Caco-2 (cell line): ENCODE data around the gene CD244. TPM values are rescaled to one million over a fixed set of nuclear protein-coding genes. Genes with fewer than 3 reads are reported as not detected.

Source experiments
- BruUV-seq: library from RNA; stranded (reverse); fragments of 400-500 nt; replicated peaks from 2 replicates; lab custom pipeline; 2021; lab: Mats Ljungman, UMichigan
- CTCF ChIA-PET: fragments of 300-600 bp; sonication (Branson Sonifier 250); formaldehyde crosslinking; loops from one replicate; lab custom pipeline; 2022; ENCODE audit warnings: antibody characterized with exemption; lab: Charles Lee
- POLR2A ChIA-PET: fragments of 300-600 bp; sonication (Branson Sonifier 250); formaldehyde crosslinking; loops from one replicate; lab custom pipeline; 2022; ENCODE audit warnings: antibody characterized with exemption; lab: Charles Lee
- DNase-seq, 2 experiments: peaks; one replicate each; pipeline versions ENCODE4 v3.0.0 to v3.0.0-alpha.2; 2020 to 2022
- H3K27me3 ChIP-seq: replicated peaks from 2 replicates; pipeline ENCODE4 v1.6.0; 2011; ENCODE audit warnings: low read length; ENCODE audit not compliant: control insufficient read depth, insufficient read depth
- H3K36me3 ChIP-seq: 2 replicates; pipeline ENCODE4 v1.5.1; 2011; ENCODE audit warnings: low read length; ENCODE audit not compliant: control insufficient read depth, insufficient read depth
- H3K4me1 ChIP-seq: fragments of 250-450 bp; sonication (Bioruptor Pico); 2 replicates; pipeline ENCODE4 v1.5.1; 2020; ENCODE audit warnings: mild to moderate bottlenecking
- H3K4me3 ChIP-seq: 2 replicates; pipeline ENCODE4 v1.5.1; 2011; ENCODE audit warnings: low read depth, mild to moderate bottlenecking, control low read depth, low read length
- H3K9me3 ChIP-seq: fragments of 250-450 bp; sonication (Bioruptor Pico); 2 replicates; pipeline ENCODE4 v1.5.1; 2020; ENCODE audit warnings: mild to moderate bottlenecking, moderate library complexity
- H3K27ac Mint-ChIP-seq: one replicate; pipeline ENCODE4 v1.8.0; 2022; ENCODE audit warnings: mixed read lengths; ENCODE audit not compliant: unreplicated experiment
- H3K27me3 Mint-ChIP-seq: one replicate; pipeline ENCODE4 v1.8.0; 2022; ENCODE audit warnings: mixed read lengths; ENCODE audit not compliant: insufficient read depth, unreplicated experiment
- H3K36me3 Mint-ChIP-seq: one replicate; pipeline ENCODE4 v1.8.0; 2022; ENCODE audit warnings: mild to moderate bottlenecking, mixed read lengths; ENCODE audit not compliant: insufficient read depth, unreplicated experiment
- H3K4me1 Mint-ChIP-seq: one replicate; pipeline ENCODE4 v1.8.0; 2022; ENCODE audit warnings: low read depth, mixed read lengths; ENCODE audit not compliant: unreplicated experiment
- H3K4me3 Mint-ChIP-seq: one replicate; pipeline ENCODE4 v1.8.0; 2022; ENCODE audit warnings: mild to moderate bottlenecking, moderate library complexity, mixed read lengths; ENCODE audit not compliant: unreplicated experiment
- H3K9me3 Mint-ChIP-seq: one replicate; pipeline ENCODE4 v1.8.0; 2022; ENCODE audit warnings: mixed read lengths; ENCODE audit not compliant: unreplicated experiment
- intact Hi-C: fragments of 100-400 bp; cut with micrococcal nuclease; formaldehyde crosslinking; loops from one replicate; pipeline ENCODE4 v1.10.0; 2022; ENCODE audit not compliant: unreplicated experiment
- total RNA-seq: library from RNA; stranded (reverse); gene quantifications from 2 replicates; pipeline ENCODE4 v1.2.3, GENCODE V29; 2022
- TF ChIP-seq, protein P1 (sequence below), 2 experiments: fragments of 200-600 bp in 1 of 2; IDR thresholded peaks; 1 replicate in 1 of 2; 2 replicates in 1 of 2; pipeline versions ENCODE4 v1.5.1 to v1.8.0; 2011 to 2022; ENCODE audit warnings: antibody characterized with exemption in 1 of 2, control low read depth in 1 of 2, inconsistent platforms in 1 of 2, low read depth in 1 of 2, low read length in 1 of 2, mild to moderate bottlenecking in 1 of 2, moderate library complexity in 1 of 2; ENCODE audit not compliant: insufficient read depth in 1 of 2, severe bottlenecking in 1 of 2, unreplicated experiment in 1 of 2

The CD244 gene
- total RNA-seq, 1 experiment from 2014 or later = 0.11 TPM

DNA sequence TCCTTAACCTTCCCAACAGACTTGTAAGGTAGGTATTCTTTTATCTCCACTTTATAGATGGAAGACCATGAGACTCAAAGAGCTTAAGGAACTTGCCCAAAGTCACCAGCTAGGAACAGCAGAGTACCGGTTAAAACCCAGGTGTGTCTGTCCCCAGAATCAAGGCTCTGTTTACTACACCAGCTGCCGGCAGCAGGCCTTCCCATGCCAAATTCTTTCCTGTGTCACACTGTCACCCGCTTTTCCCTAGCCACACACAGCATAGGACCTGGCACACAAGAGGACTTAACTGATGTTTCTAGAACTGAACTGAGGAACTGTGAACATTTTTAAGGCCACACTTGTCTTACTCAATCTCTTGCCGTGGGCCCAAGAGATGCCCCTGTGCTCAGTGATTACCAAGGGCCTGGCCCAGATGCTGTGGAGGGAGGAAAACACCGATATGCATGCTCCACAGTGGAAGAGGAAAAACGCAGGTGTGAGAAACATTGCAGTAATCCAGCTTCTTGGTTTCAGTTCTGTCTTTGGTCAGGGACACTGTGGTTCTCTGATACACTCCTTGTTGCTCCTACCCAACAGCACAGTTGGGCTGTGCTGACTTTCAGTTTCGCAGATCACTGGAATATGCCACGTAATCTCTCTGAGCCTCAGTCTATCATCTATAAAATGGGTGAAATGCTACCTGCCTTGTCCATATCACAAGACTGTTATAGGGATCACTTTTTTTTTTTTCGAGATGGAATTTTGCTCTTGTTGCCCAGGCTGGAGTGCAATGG is 80.6 kb downstream of the CD244 start:
- no peaks in the 10 kb centered on the region for H3K9me3 Mint-ChIP-seq
- Histone ChIP-seq H3K36me3 (no peaks in the 10 kb centered on the region; the same call in 1 of the 2 replicates), H3K4me3 (no peak overlapping the region), H3K9me3 (no peaks in the 10 kb centered on the region), H3K4me1 (peaks cover 20% of the 10 kb centered on the region), H3K27me3 (no peaks in the 10 kb centered on the region)
- no peaks in the 10 kb centered on the region for H3K27me3 Mint-ChIP-seq
- peaks cover 14% of the 10 kb centered on the region for H3K4me1 Mint-ChIP-seq
- H3K27ac Mint-ChIP-seq = peak overlapping the region; percentile 53
- TF ChIP-seq, protein P1, sequence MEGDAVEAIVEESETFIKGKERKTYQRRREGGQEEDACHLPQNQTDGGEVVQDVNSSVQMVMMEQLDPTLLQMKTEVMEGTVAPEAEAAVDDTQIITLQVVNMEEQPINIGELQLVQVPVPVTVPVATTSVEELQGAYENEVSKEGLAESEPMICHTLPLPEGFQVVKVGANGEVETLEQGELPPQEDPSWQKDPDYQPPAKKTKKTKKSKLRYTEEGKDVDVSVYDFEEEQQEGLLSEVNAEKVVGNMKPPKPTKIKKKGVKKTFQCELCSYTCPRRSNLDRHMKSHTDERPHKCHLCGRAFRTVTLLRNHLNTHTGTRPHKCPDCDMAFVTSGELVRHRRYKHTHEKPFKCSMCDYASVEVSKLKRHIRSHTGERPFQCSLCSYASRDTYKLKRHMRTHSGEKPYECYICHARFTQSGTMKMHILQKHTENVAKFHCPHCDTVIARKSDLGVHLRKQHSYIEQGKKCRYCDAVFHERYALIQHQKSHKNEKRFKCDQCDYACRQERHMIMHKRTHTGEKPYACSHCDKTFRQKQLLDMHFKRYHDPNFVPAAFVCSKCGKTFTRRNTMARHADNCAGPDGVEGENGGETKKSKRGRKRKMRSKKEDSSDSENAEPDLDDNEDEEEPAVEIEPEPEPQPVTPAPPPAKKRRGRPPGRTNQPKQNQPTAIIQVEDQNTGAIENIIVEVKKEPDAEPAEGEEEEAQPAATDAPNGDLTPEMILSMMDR (IDR thresholded peaks at IDR 0.05; ENCODE audit: insufficient read depth in 1 of 2, low read depth in 1 of 2, low read length in 1 of 2, severe bottlenecking in 1 of 2, unreplicated experiment in 1 of 2) = no peak
- BruUV-seq = no TSS peak
- DNase-seq = no peak
- ChIA-PET CTCF (interaction anchor here (0.7 to 1.1 kb wide), 3 partner anchors 36 to 169 kb away, joined by 3 read pairs; no protein-coding TSS in a partner anchor), POLR2A (no interaction called here)
- intact Hi-C loops = loop anchor here (2.0 kb wide), 1 partner anchor 55 kb away; no protein-coding TSS in a partner anchor
- H3K36me3 Mint-ChIP-seq = no peaks in the 10 kb centered on the region
- peak overlapping the region; percentile 19 for H3K4me3 Mint-ChIP-seq

- peaks cover 20% of the 10 kb centered on the region for H3K4me1 ChIP-seq
- H3K27me3 ChIP-seq = no peaks in the 10 kb centered on the region
- H3K4me3 Mint-ChIP-seq = peak overlapping the region; percentile 19
- ChIA-PET POLR2A (no interaction called here), CTCF (interaction anchor here (0.7 to 1.6 kb wide), 4 partner anchors 13 to 170 kb away, joined by 3 to 4 read pairs (median 3); no protein-coding TSS in a partner anchor)
- H3K9me3 ChIP-seq = no peaks in the 10 kb centered on the region
- H3K4me1 Mint-ChIP-seq = peaks cover 14% of the 10 kb centered on the region
- no peaks in the 10 kb centered on the region for H3K36me3 Mint-ChIP-seq
- peak overlapping the region; percentile 53 for H3K27ac Mint-ChIP-seq
- no peaks in the 10 kb centered on the region; the same call in 1 of the 2 replicates for H3K36me3 ChIP-seq
- TF ChIP-seq, protein P1 (IDR thresholded peaks at IDR 0.05; ENCODE audit: insufficient read depth in 1 of 2, low read depth in 1 of 2, low read length in 1 of 2, severe bottlenecking in 1 of 2, unreplicated experiment in 1 of 2) = no peak
- DNase-seq = peak; percentile 42 to 74
- no TSS peak for BruUV-seq
- no peaks in the 10 kb centered on the region for H3K27me3 Mint-ChIP-seq
- H3K9me3 Mint-ChIP-seq = no peaks in the 10 kb centered on the region
- no peak overlapping the region for H3K4me3 ChIP-seq
- intact Hi-C loops = loop anchor here (2.0 kb wide), 1 partner anchor 54 kb away; no protein-coding TSS in a partner anchor
Observed at GRCh38 chr1:160781186-160781766, 81.4 kb downstream of the CD244 start.

DNA sequence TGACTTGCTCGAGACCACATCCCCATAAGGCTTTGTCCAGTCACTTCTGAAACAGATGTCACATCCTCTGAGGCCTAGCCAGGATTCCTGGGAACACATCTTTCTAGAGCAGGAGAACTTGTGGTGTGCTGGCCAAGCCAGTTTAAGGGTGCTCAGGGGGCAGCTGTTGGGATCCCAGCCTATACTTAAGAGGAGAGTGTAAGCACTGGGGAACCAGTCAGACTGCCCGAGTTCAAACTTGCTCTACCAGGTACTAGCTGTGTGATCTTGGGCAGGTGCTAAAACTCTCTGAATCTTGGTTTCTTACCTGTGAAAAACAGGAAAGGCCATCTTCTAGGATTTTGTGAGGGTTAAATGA is 82.3 kb downstream of the CD244 start:
- H3K4me1 Mint-ChIP-seq = peaks cover 14% of the 10 kb centered on the region
- no peak overlapping the region for H3K27ac Mint-ChIP-seq
- ChIA-PET POLR2A (no interaction called here), CTCF (interaction anchor here (1.6 kb wide), 1 partner anchor 14 kb away, joined by 4 read pairs; no protein-coding TSS in a partner anchor)
- no peak for DNase-seq
- no peak overlapping the region for H3K4me3 Mint-ChIP-seq
- H3K36me3 Mint-ChIP-seq = no peaks in the 10 kb centered on the region
- H3K4me3 ChIP-seq = no peak overlapping the region
- no peaks in the 10 kb centered on the region; the same call in 1 of the 2 replicates for H3K36me3 ChIP-seq
- no peaks in the 10 kb centered on the region for H3K27me3 Mint-ChIP-seq
- H3K27me3 ChIP-seq = no peaks in the 10 kb centered on the region
- H3K9me3 ChIP-seq = no peaks in the 10 kb centered on the region
- no TSS peak for BruUV-seq
- intact Hi-C loops = loop anchor here (2.0 kb wide), 1 partner anchor 54 kb away; no protein-coding TSS in a partner anchor
- H3K9me3 Mint-ChIP-seq = no peaks in the 10 kb centered on the region
- peaks cover 20% of the 10 kb centered on the region for H3K4me1 ChIP-seq
- TF ChIP-seq, protein P1 (IDR thresholded peaks at IDR 0.05; ENCODE audit: insufficient read depth in 1 of 2, low read depth in 1 of 2, low read length in 1 of 2, severe bottlenecking in 1 of 2, unreplicated experiment in 1 of 2) = no peak
